ENCODE measurements around the gene TBC1D10A. TPM values are rescaled to one million over a fixed set of nuclear protein-coding genes. Genes with fewer than 3 reads are reported as not detected.

TBC1D10A gene
- total RNA-seq, 1 donor from 2014 or later, result 5.0 TPM

DNA sequence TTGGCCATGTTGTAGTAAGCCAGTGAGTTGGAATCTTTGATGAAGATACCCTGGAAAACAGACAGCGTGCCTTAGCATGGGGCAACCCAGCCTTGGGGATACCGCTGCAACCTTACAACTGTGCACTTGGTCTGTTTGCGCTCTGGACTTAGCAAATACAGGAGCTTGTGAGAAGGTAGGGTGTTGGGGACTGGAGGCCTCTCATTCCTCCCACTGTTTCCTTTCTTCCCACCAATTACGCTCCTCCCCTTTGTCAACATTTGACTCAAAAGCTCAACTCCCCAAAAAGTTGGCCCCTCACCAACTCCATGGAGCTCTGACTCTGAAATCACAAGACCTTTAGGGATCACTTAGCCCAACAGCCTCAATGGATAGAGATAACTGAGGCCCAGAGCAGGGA, 7.9 kb upstream of the TBC1D10A start:
- H3K9me3 Mint-ChIP-seq (ENCODE audit: unreplicated experiment), result no peaks in the 10 kb centered on the region
- no peak overlapping the region for H3K4me3 Mint-ChIP-seq (ENCODE audit: unreplicated experiment)
- DNase-seq, result no peak
- no peaks in the 10 kb centered on the region for H3K4me1 Mint-ChIP-seq (ENCODE audit: low read depth, unreplicated experiment)
- H3K27me3 Mint-ChIP-seq (ENCODE audit: unreplicated experiment), result peaks cover 3% of the 10 kb centered on the region
- H3K27ac Mint-ChIP-seq (ENCODE audit: unreplicated experiment), result no peak overlapping the region
- TF ChIP-seq, protein P1, sequence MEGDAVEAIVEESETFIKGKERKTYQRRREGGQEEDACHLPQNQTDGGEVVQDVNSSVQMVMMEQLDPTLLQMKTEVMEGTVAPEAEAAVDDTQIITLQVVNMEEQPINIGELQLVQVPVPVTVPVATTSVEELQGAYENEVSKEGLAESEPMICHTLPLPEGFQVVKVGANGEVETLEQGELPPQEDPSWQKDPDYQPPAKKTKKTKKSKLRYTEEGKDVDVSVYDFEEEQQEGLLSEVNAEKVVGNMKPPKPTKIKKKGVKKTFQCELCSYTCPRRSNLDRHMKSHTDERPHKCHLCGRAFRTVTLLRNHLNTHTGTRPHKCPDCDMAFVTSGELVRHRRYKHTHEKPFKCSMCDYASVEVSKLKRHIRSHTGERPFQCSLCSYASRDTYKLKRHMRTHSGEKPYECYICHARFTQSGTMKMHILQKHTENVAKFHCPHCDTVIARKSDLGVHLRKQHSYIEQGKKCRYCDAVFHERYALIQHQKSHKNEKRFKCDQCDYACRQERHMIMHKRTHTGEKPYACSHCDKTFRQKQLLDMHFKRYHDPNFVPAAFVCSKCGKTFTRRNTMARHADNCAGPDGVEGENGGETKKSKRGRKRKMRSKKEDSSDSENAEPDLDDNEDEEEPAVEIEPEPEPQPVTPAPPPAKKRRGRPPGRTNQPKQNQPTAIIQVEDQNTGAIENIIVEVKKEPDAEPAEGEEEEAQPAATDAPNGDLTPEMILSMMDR (IDR thresholded peaks at IDR 0.05; ENCODE audit: partially characterized antibody, unreplicated experiment), result no peak
- H3K36me3 Mint-ChIP-seq (ENCODE audit: unreplicated experiment), result peaks cover 4% of the 10 kb centered on the region

DNA sequence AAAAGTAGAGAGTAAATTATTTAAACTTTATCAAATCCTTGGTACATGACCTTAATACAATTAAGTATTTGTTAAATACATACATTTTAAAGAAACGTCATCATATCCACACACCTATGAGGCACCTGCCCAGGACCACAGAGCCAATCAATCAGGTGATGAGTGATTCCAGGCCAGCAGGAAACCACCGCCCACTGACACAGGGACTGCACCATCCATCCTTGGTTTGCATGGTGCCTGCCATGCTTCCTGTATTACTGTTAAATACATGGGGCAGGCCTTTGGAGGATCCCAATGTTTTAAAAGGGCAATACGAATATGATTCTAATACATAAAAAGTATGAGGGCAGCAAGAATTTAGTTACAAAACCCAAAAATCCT, 7.0 kb upstream of the TBC1D10A start:
- Mint-ChIP-seq H3K36me3 (ENCODE audit: unreplicated experiment) (peaks cover 4% of the 10 kb centered on the region), H3K9me3 (ENCODE audit: unreplicated experiment) (no peaks in the 10 kb centered on the region), H3K4me1 (ENCODE audit: low read depth, unreplicated experiment) (no peaks in the 10 kb centered on the region), H3K27me3 (ENCODE audit: unreplicated experiment) (peaks cover 3% of the 10 kb centered on the region), H3K4me3 (ENCODE audit: unreplicated experiment) (no peak overlapping the region), H3K27ac (ENCODE audit: unreplicated experiment) (no peak overlapping the region)
- DNase-seq, result no peak
- TF ChIP-seq, protein P1 (IDR thresholded peaks at IDR 0.05; ENCODE audit: partially characterized antibody, unreplicated experiment), result no peak

DNA sequence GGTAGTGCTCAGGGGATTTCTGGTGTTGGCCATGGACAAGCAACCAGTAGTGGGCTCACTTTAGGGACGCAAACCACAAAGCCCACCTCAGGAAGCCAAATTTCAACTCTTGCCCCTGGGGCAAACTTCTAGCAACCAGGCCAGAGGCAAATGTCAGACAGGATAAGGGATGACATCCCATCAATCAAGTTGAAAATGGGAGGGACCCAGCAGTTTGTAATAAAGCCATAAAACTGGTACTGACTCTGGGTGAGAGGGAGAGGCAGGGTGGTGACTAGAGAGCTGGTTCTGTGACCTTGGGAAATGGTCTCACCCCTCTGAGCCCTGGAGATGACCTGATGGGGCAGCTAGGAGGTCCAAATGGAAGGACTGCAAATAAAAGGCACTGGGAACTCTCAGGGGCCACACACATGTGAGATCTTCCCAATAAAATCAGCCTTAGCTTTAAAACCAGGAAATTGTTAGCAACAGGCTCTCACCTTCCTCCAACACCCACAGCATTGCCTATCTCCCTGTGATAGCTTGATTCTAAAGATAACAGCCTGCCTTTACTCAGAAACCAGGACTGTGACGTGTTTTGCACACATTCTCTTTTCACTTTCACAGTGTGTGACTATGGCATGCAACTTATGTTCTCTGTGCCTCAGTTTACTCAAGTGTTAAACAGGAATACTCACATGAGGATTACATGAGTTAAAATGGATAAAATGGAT, 6.4 kb upstream of the TBC1D10A start:
- no peak for DNase-seq
- no peak overlapping the region for H3K27ac Mint-ChIP-seq (ENCODE audit: unreplicated experiment)
- peaks cover 4% of the 10 kb centered on the region for H3K36me3 Mint-ChIP-seq (ENCODE audit: unreplicated experiment)
- H3K4me1 Mint-ChIP-seq (ENCODE audit: low read depth, unreplicated experiment), result no peaks in the 10 kb centered on the region
- no peak overlapping the region for H3K4me3 Mint-ChIP-seq (ENCODE audit: unreplicated experiment)
- no peaks in the 10 kb centered on the region for H3K9me3 Mint-ChIP-seq (ENCODE audit: unreplicated experiment)
- H3K27me3 Mint-ChIP-seq (ENCODE audit: unreplicated experiment), result peaks cover 3% of the 10 kb centered on the region
- TF ChIP-seq, protein P1 (IDR thresholded peaks at IDR 0.05; ENCODE audit: partially characterized antibody, unreplicated experiment), result no peak

GRCh38 chr22:30332551-30332950, 5.8 kb upstream of the TBC1D10A start:
- DNase-seq, result no peak
- Mint-ChIP-seq H3K4me3 (ENCODE audit: unreplicated experiment) (no peak overlapping the region), H3K9me3 (ENCODE audit: unreplicated experiment) (peaks cover under 1% of the 10 kb centered on the region), H3K27me3 (ENCODE audit: unreplicated experiment) (peaks cover 3% of the 10 kb centered on the region), H3K36me3 (ENCODE audit: unreplicated experiment) (peaks cover 4% of the 10 kb centered on the region), H3K4me1 (ENCODE audit: low read depth, unreplicated experiment) (no peaks in the 10 kb centered on the region), H3K27ac (ENCODE audit: unreplicated experiment) (no peak overlapping the region)
- TF ChIP-seq, protein P1 (IDR thresholded peaks at IDR 0.05; ENCODE audit: partially characterized antibody, unreplicated experiment), result no peak

DNA sequence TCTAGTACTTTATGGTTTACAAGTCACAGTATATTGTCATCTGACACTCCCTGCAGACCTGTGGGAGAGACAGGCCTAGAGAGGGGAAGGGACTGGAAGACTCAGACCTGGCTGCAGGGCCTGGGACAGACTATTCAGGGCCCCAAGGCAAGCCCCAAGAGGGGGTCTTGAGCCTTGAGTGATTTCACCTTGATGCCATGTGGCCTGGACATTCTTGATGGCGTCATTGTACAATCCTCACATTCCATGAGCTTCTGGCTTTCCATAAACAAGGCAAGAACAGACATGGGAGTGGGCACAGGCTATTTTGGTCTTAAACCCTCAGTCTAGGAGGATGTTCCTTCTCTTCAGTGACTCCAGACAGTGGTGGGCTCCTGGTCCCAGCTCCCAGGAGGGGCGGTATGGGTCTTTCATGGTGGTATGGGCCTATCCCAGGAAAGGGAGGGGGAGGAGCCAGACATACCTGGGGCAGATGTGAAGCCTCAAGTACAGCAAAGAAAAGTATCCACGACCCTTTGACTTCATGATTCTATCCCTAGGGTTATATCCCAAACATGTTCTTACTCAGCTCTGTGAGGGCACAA, 1.8 kb upstream of the TBC1D10A start:
- no peak for DNase-seq
- peaks cover 5% of the 10 kb centered on the region for H3K9me3 Mint-ChIP-seq (ENCODE audit: unreplicated experiment)
- TF ChIP-seq, protein P1 (IDR thresholded peaks at IDR 0.05; ENCODE audit: partially characterized antibody, unreplicated experiment), result no peak
- peaks cover 4% of the 10 kb centered on the region for H3K36me3 Mint-ChIP-seq (ENCODE audit: unreplicated experiment)
- no peak overlapping the region for H3K4me3 Mint-ChIP-seq (ENCODE audit: unreplicated experiment)
- peaks cover 3% of the 10 kb centered on the region for H3K27me3 Mint-ChIP-seq (ENCODE audit: unreplicated experiment)
- H3K4me1 Mint-ChIP-seq (ENCODE audit: low read depth, unreplicated experiment), result peaks cover 6% of the 10 kb centered on the region
- H3K27ac Mint-ChIP-seq (ENCODE audit: unreplicated experiment), result no peak overlapping the region
